Endothelial cell of umbilical vein (primary cell): Measurements from ENCODE around the gene HTR6. TPM values are rescaled to one million over a fixed set of nuclear protein-coding genes. Genes with fewer than 3 reads are reported as not detected.

Experiments used
- BruUV-seq: library from RNA; stranded (reverse); fragments of 400-500 nt; replicated peaks from 2 replicates; lab custom pipeline; 2021; lab: Mats Ljungman, UMichigan
- CTCF ChIA-PET: fragments of 300-600, 350-600 bp; sonication (Branson Sonifier 250); formaldehyde crosslinking; loops from one replicate; lab custom pipeline; 2021; ENCODE audit warnings: antibody characterized with exemption, inconsistent platforms; lab: Charles Lee
- POLR2A ChIA-PET: fragments of 300-600, 350-600 bp; sonication (Branson Sonifier 250); formaldehyde crosslinking; loops from one replicate; lab custom pipeline; 2021; ENCODE audit warnings: antibody characterized with exemption, inconsistent platforms; lab: Charles Lee
- DNase-seq: peaks from one replicate; pipeline ENCODE4 v3.0.0-alpha.2; 2011; ENCODE audit warnings: low read depth, low spot score
- FAIRE-seq: peaks from 2 replicates; lab custom pipeline; 2011; peaks lifted over from hg19 to GRCh38; lab: Jason Lieb, UNC
- H2AFZ ChIP-seq: 2 replicates; pipeline ENCODE4 v1.6.0; 2012; ENCODE audit warnings: low read depth, low read length, control low read depth, inconsistent platforms
- H3K27ac ChIP-seq: 2 replicates; pipeline ENCODE4 v1.5.1; 2011; ENCODE audit warnings: low read depth, mild to moderate bottlenecking, control low read depth, low read length, moderate library complexity; ENCODE audit not compliant: insufficient read depth
- H3K27me3 ChIP-seq, 2 experiments: 2 replicates each; pipeline versions ENCODE4 v1.6.0 to v1.6.1; 2011; ENCODE audit warnings: low read length in 2 of 2, mixed read lengths in 1 of 2; ENCODE audit not compliant: control insufficient read depth in 2 of 2, insufficient read depth in 2 of 2
- H3K36me3 ChIP-seq, 2 experiments: 2 replicates in 1 of 2; 3 replicates in 1 of 2; pipeline ENCODE4 v1.5.1; 2011; ENCODE audit warnings: low read length in 2 of 2, mild to moderate bottlenecking in 1 of 2, moderate library complexity in 1 of 2; ENCODE audit not compliant: control insufficient read depth in 2 of 2, insufficient read depth in 2 of 2; ENCODE audit errors: extremely low read depth in 1 of 2
- H3K4me1 ChIP-seq: 3 replicates; pipeline ENCODE4 v1.5.1; 2011; ENCODE audit warnings: mild to moderate bottlenecking, low read length; ENCODE audit not compliant: control insufficient read depth, insufficient read depth; ENCODE audit errors: extremely low read depth
- H3K4me2 ChIP-seq: 2 replicates; pipeline ENCODE4 v1.6.1; 2011; ENCODE audit warnings: low read length, control low read depth, mixed read lengths; ENCODE audit not compliant: insufficient read depth
- H3K4me3 ChIP-seq, 3 experiments: fragments of 200-600 bp in 1 of 3; sonication (generic), shearing (Covaris generic) in 1 of 3; replicated peaks in 1 of 3; 2 replicates each; pipeline ENCODE4 v1.5.1; 2011 to 2016; ENCODE audit warnings: control low read depth in 3 of 3, low read length in 3 of 3, mild to moderate bottlenecking in 2 of 3, inconsistent platforms in 1 of 3, low read depth in 1 of 3, moderate library complexity in 1 of 3; ENCODE audit not compliant: insufficient read depth in 1 of 3
- H3K79me2 ChIP-seq: 2 replicates; pipeline ENCODE4 v1.6.0; 2012; ENCODE audit warnings: low read length, inconsistent platforms; ENCODE audit not compliant: control insufficient read depth, insufficient read depth
- H3K9ac ChIP-seq: replicated peaks from 2 replicates; pipeline ENCODE3; 2011; ENCODE audit warnings: low read length, control low read depth; ENCODE audit not compliant: insufficient read depth; ENCODE audit errors: extremely low read depth
- H3K9me1 ChIP-seq: replicated peaks from 3 replicates; pipeline ENCODE4 v1.6.0; 2011; ENCODE audit warnings: mild to moderate bottlenecking, low read length; ENCODE audit not compliant: control insufficient read depth, insufficient read depth; ENCODE audit errors: extremely low read depth
- H3K9me3 ChIP-seq: replicated peaks from 2 replicates; pipeline ENCODE4 v1.5.1; 2012; ENCODE audit warnings: low read length, inconsistent platforms; ENCODE audit not compliant: control insufficient read depth, insufficient read depth
- H4K20me1 ChIP-seq: replicated peaks from 2 replicates; pipeline ENCODE3; 2011; ENCODE audit warnings: mild to moderate bottlenecking, low read length; ENCODE audit not compliant: control insufficient read depth, insufficient read depth; ENCODE audit errors: extremely low read depth
- EZH2 ChIP-seq: IDR thresholded peaks from 2 replicates; pipeline ENCODE4 v1.6.1; 2012; ENCODE audit warnings: borderline replicate concordance, low read depth, mild to moderate bottlenecking, moderate library complexity, low read length, inconsistent platforms; ENCODE audit not compliant: severe bottlenecking
- FOS ChIP-seq: IDR thresholded peaks from 2 replicates; pipeline ENCODE4 v1.6.1; 2011; ENCODE audit warnings: mild to moderate bottlenecking, low read length, moderate library complexity, borderline replicate concordance; ENCODE audit not compliant: insufficient read depth
- GATA2 ChIP-seq: IDR thresholded peaks from 2 replicates; pipeline ENCODE4 v1.7.0; 2011; ENCODE audit warnings: low read depth, mild to moderate bottlenecking, moderate library complexity, mixed read lengths, low read length; ENCODE audit not compliant: insufficient read length, insufficient read depth
- JUN ChIP-seq: IDR thresholded peaks from 2 replicates; pipeline ENCODE4 v1.6.1; 2011; ENCODE audit warnings: borderline replicate concordance, low read depth; ENCODE audit not compliant: insufficient read length, insufficient read depth
- MYC ChIP-seq: IDR thresholded peaks from one replicate; pipeline ENCODE4 v1.6.1; 2011; ENCODE audit warnings: mild to moderate bottlenecking, low read depth, low read length
- POLR2A ChIP-seq: IDR thresholded peaks from 2 replicates; pipeline ENCODE4 v1.6.1; 2012; ENCODE audit warnings: low read depth, mild to moderate bottlenecking, control low read depth, low read length
- POLR2AphosphoS5 ChIP-seq: IDR thresholded peaks from 2 replicates; pipeline ENCODE4 v1.6.1; 2012; ENCODE audit warnings: low read depth, mild to moderate bottlenecking, control low read depth, low read length, moderate library complexity; ENCODE audit not compliant: insufficient read depth
- dilution Hi-C: fragments of 300-500 bp; cut with MboI; formaldehyde crosslinking; loops from one replicate; pipeline ENCODE4 v1.15.0; 2019; ENCODE audit warnings: low sequenced_read_pairs; ENCODE audit not compliant: extremely low pct_ligation_motif_present
- intact Hi-C: fragments of 100-400 bp; cut with micrococcal nuclease; formaldehyde crosslinking; loops from one replicate; pipeline ENCODE4 v1.10.0; 2022
- polyA plus RNA-seq, 4 experiments: library from polyadenylated mRNA; depleted of rRNA in 3 of 4; stranded (reverse) in 3 of 4; unstranded in 1 of 4; fragments of >200 nt; gene quantifications; 2 replicates each; pipeline versions ENCODE4 v1.2.1 to v1.2.3, GENCODE V29; 2011 to 2012; ENCODE audit warnings: missing spikeins in 1 of 4
- total RNA-seq: library from RNA; stranded (reverse); gene quantifications from 2 replicates; pipeline ENCODE4 v1.2.3, GENCODE V29; 2021
- TF ChIP-seq, protein P1 (sequence below), 2 donors: IDR thresholded peaks; 1 replicate in 1 of 2; 2 replicates in 1 of 2; pipeline ENCODE4 v1.5.1; 2011; ENCODE audit warnings: low read length in 2 of 2, mild to moderate bottlenecking in 2 of 2, moderate library complexity in 2 of 2, control low read depth in 1 of 2, inconsistent platforms in 1 of 2, low read depth in 1 of 2; ENCODE audit not compliant: insufficient read depth in 1 of 2; ENCODE audit errors: extremely low read depth in 1 of 2
- TF ChIP-seq, protein P2 (sequence below): IDR thresholded peaks from 2 replicates; pipeline ENCODE4 v1.6.1; 2011; ENCODE audit not compliant: insufficient read depth, insufficient read length

HTR6 gene
- total and polyA plus RNA-seq, 2 donors (not counting 3 experiments of a cell fraction or from before 2014, with no cell fraction given): not detected

DNA sequence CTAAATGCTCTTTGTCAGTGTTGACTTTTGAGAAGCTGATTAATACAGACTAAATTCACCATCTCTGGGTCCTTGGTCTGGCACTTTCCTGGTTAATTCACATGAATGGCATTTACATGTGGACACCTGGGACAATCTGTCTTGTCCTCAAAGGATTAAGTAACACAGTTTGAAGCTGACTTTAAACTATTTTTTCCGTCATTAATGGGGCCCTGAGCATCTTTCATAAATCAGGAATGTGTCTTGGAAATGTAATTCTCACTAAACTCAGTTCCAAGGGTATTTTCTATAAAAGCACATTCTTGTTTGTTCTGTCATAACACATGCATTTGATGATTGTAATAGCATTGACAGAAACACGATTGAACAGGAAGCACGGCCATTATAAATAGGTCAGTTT, 47.3 kb upstream of the HTR6 start:
- Histone ChIP-seq H3K4me3 (no peak overlapping the region), H3K27me3 (no peaks in the 10 kb centered on the region), H3K9me1 (no peaks in the 10 kb centered on the region), H3K4me2 (no peak overlapping the region), H3K79me2 (peaks cover 40% of the 10 kb centered on the region), H4K20me1 (no peaks in the 10 kb centered on the region), H3K4me1 (no peaks in the 10 kb centered on the region), H2AFZ (no peak overlapping the region), H3K36me3 (peaks cover 2 to 3% of the 10 kb centered on the region in 2 experiments), H3K27ac (no peak overlapping the region), H3K9ac (no peak overlapping the region), H3K9me3 (no peaks in the 10 kb centered on the region)
- TF ChIP-seq GATA2 (no peak), JUN (no peak), POLR2AphosphoS5 (no peak), FOS (no peak), MYC (no peak), EZH2 (no peak), POLR2A (no peak)
- TF ChIP-seq, protein P1, sequence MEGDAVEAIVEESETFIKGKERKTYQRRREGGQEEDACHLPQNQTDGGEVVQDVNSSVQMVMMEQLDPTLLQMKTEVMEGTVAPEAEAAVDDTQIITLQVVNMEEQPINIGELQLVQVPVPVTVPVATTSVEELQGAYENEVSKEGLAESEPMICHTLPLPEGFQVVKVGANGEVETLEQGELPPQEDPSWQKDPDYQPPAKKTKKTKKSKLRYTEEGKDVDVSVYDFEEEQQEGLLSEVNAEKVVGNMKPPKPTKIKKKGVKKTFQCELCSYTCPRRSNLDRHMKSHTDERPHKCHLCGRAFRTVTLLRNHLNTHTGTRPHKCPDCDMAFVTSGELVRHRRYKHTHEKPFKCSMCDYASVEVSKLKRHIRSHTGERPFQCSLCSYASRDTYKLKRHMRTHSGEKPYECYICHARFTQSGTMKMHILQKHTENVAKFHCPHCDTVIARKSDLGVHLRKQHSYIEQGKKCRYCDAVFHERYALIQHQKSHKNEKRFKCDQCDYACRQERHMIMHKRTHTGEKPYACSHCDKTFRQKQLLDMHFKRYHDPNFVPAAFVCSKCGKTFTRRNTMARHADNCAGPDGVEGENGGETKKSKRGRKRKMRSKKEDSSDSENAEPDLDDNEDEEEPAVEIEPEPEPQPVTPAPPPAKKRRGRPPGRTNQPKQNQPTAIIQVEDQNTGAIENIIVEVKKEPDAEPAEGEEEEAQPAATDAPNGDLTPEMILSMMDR (IDR thresholded peaks at IDR 0.05; ENCODE audit: extremely low read depth in 1 of 2, insufficient read depth in 1 of 2, low read depth in 1 of 2, low read length in 2 of 2): no peak
- TF ChIP-seq, protein P2, sequence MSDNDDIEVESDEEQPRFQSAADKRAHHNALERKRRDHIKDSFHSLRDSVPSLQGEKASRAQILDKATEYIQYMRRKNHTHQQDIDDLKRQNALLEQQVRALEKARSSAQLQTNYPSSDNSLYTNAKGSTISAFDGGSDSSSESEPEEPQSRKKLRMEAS: no peak
- CTCF ChIA-PET: interaction anchor here (0.9 kb wide), 1 partner anchor 12 kb away, joined by 4 read pairs; no protein-coding TSS in a partner anchor
- intact Hi-C loops (no loop called here), dilution Hi-C loops (no loop called here)
- no TSS peak for BruUV-seq
- DNase-seq (no peak), FAIRE-seq (no peak)
- POLR2A ChIA-PET: interaction anchor here (0.5 kb wide), 1 partner anchor 8 kb away, joined by 10 read pairs; no protein-coding TSS in a partner anchor
